Renal cortex interstitium (tissue), 11 donors: ENCODE results near the gene ATR. TPM values are rescaled to one million over a fixed set of nuclear protein-coding genes. Genes with fewer than 3 reads are reported as not detected.
A peak's percentile ranks its signal among the peaks of the same experiment; 100 is the strongest.
"Not testable (repeated sequence)": the region's sequence is repeated elsewhere in the genome, so short reads cannot be mapped to it uniquely, and the experiment has no call there.

Experiments
- DNase-seq, 11 donors: peaks; one replicate each; pipeline ENCODE4 v3.0.0-alpha.2; 2013; ENCODE audit warnings: low read depth in 9 of 11, low spot score in 4 of 11; ENCODE audit errors: extremely low read depth in 1 of 11
- polyA plus RNA-seq, 3 donors: library from polyadenylated mRNA; unstranded; fragments of 120-200 nt; gene quantifications; one replicate each; pipeline ENCODE4 v1.2.1, GENCODE V29; 2013; ENCODE audit not compliant: insufficient read length in 3 of 3

ATR gene
- polyA plus RNA-seq, 3 donors = 24.0 to 37.0 (median 31.2) TPM

DNA sequence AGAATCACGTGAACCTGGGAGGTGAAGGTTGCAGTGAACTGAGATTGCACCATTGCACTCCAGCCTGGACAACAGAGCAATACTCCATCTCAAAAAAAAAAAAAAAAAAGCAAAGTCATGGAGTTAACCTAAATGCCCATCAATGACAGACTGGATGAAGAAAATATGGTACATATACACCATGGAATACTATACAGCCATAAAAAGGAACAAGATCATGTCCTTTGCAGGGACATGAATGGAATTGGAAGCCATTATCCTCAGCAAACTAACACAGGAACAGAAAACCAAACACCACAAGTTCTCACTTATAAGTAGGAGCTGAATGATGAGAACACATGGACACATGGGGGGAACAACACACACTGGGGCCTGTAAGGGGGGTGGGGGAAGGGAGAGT is 26.0 kb downstream of the ATR start:
- DNase-seq = not testable (repeated sequence)

DNA sequence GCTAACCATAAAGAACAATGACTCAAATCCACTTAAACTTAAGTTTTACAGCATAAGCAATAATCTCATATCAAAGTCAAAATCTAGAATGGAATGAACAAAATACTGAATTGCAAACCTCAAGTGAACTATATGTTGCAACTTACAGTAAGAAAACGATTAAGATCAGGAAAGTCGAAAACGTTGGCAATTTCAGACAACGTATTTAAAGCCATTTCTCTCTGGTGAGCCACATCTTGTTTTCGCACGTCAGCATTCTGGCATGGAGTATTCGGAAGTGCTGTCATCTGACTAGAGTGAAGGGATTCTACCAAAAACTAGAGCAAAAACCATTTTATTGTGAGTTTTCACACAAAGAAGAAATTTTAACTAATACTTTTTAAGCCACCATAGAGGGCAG is 28.5 kb downstream of the ATR start:
- DNase-seq = no peak

DNA sequence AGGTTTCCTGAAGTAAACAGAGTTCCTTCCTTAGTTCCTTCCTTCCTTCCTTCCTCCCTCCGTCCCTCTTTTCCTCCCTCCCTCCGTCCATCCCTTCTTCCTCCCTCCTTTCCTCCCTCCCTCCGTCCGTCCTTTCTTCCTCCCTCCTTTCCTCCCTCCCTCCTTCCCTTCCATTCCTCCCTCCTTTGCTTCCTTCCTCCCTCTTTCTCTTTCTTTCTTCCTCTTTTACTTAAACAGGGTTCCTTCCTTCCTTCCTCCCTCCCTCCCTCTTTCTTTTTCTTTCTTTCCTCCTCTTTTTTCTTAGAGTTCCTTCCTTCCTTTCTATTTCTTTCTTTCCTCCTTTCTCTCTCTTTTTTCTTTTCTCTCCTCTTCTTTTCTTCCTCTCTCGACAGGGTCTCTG is 35.2 kb downstream of the ATR start:
- no peak for DNase-seq

DNA sequence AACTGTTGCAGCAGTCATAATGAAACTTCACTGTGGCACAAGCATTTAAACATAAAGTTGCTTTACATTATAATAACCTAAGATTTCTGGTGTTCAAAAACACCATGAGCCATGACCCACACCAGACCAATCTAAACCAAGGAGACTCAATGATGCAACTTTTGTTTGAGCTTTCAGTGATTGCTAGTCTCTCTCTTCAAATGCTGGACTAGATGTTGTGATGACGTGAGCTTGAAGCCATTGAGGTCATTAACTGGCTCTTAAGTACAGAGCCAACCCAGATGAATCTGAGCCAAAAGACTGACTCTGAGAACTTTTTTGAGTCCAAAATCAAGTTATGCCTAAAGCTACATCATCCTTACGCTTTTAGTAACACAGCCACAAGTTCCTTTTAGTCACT is 36.5 kb downstream of the ATR start:
- no peak for DNase-seq

DNA sequence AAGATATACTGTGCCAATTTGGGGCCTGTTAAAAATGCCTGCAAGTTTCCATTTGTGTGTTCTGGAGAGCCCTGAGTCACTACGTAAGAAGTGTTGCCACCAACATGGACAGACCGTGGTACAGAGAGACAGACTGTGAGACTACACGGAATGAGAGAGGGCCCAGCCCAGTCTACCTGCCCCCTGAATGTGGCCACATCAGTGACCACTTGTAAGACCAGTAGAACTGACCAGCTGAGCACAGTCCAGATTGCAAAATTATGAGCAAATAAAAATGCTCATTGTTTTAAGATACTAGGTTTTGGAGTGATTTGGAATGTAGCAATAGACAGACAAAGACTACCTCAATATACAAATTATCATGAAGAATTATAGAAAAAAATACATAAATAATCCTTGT is 42.0 kb downstream of the ATR start:
- DNase-seq = no peak

DNA sequence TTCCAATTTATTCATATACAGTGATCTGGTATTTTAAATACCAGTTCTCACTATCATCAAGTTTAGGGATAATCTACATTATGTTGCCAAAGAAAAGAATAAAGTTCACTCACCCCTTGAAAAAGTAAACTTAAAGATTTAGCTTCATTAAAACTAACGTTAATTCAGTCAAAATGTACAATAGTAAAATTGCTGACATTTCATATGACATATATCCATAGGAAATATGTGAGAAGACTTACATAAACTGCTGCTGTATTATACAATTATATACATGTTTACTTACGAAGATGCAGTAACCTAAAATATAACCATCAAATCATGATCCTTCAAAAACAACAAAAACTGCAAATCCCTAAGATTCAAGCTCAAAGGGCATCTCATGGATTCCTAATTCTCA is 44.0 kb downstream of the ATR start:
- DNase-seq = no peak

DNA sequence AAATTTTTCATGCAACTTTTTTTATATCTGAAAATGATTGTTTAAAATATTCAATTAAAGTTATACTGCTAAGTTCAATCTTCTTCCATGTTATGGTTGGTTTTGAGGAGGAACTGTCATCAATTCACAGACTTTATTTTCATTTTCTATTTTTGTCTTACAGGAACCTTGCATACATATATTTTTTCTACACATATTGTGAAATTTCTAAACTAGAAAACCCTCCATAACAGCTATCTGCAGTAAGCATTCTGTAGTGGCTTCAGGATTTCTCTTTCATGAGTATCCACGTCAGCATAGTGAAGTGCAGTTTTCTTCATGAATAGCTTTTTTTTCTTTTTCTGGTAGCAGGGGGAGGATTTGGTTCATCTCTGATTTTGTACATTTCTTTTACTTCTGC is 48.2 kb downstream of the ATR start:
- no peak for DNase-seq

DNA sequence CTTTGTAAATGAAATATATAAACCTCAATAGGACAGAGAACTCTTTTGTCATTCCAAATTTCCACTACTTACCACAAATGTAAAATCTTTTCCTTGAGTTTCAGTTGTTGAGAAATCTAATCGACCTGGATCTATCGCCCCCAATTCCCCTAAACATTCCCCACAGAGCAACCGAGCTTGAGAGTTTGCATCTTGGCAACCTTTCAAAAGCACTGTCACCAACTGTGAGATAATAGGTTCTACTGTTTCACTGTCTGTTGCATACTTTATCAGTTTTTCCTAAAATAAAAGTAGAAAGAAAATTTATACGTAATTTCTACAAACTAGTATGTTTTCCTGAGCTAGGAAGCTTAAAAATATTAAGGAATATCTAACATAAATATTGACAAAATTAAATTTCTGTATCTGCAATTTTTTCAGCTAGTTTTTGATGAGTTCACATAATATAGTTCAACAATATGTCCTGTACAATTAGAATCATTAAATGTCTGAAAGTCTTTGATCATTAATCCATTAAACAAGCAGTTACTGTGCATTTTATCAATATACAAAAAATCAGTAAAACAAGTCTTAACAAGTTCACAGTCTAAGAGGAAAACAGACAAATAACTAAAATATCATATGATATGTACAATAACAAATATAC is 54.5 kb downstream of the ATR start:
- no peak for DNase-seq

DNA sequence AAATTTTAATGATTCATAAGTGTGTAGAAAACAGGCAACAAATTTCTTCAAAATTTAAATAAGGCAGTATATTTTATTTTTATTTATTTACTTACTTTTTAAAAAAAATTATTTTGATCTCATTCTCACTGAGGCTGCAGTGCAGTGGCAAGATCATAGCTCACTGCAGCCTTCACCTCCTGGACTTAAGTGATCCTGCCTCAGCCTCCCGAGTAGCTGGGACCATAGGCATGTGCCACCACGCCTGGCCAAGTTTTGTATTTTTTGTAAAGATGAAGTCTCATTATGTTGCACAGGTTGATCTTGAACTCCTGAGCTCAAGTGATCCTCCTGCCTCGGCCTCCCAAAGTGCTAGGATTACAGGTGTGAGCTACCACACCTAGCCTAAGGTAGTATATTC is 69.5 kb downstream of the ATR start:
- no peak for DNase-seq

DNA sequence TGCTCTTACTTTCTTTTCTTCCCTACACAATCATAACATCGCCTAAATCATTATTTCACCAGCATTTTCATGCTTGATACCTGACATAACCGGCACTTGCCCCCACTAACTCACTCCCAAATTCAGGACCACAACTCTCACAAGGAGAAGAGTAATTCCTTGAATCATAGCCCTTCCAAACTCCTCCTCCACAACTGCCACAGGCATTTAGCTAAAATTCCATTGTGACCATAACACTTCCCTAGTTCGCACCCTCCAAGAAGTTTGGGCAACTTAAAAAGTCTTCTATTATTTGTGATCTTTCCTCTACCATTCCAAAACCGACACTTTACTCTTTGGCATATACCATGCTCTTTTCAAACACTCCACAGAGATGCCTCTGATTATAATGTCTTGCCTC is 71.3 kb downstream of the ATR start:
- no peak for DNase-seq

DNA sequence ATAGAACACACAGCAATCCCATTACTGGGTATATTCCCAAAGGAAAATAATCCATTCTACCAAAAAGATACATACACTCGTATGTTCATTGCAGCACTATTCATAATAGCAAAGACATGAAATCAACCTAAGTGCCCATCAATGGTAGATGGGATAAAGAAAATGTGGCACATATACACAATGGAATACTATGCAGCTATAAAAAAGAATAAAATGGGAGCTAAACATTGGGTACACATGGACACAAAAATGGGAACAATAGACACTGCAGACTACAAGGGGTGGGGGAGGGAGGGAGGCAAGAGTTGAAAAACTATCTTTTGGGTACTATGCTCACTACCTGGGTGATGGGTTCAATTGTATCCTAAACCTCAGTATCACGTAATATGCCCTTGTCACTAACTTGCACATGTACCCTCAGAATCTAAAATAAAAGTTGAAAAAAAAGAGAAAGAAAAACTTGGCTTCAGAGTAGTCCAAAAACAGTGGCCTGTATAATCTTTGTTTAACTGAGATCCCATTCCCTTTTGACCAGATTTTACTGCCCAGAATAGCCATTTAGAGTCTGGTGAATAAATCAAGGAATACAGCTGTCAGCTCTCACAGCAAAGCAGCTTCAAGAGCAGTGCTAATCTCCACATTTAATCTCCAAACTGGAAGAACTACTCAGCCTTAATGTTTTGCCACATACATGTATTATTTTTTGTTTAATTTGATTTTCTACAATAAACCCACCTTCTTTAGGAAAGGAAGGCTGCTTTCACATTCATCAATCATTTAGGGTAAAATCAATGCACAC is 76.1 kb downstream of the ATR start:
- DNase-seq = no peak

DNA sequence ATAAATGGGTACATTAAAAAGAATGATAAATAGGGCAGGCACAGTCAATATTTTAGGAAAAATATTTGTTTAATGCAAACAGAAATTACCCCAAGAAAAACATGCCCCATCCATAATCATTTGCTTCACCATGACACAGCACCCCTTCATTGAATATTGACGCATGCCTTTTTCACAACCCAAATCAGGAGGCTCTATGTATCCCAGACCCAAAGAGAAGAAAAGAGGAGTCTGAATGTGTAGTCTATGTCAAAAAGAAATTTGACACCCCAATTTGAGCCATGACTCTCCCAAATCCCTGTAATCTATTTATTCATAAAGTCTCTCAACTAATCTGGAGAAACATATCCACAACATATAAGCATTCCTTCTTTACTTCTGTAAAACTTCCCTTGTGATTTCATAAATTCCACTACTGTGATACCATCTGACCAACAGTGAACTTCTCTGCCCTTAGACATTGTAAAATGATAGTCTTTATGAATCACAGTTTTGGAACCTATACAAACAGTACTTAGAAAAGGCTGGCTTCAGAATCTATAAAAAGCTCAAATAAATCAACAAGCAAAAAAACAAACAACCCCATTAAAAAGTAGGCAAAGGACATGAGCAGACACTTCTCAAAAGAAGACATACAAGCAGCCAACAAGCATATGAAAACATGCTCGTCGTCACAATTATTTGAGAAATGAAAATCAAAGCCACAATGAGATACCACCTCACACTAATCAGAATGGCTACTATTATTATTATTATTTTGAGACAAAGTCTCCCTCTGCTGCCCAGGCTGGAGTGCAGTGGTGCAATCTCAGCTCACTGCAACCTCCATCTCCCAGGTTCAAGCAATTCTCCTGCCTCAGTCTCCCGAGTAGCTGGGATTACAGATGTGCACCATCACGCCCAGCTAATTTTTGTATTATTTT is 77.3 kb downstream of the ATR start:
- DNase-seq = peak in 1 of 11 donors; percentile 4

DNA sequence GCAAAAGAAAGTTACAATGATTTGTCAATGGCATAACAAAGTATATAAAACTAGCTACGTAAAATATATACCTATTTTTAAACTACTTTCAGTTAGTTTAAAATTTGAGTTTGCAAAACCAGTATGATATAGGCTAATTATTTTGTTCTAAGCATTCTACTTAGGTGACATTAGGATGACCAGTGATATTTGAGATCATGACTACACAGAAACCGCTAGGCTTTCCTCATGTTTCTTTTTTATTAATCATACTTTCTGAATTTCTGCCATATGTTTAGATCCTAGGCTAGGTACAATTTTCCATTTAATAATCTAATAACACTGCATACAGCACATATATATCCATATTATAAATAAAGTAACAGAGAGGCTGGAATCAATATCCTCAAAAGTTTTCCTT is 78.3 kb downstream of the ATR start:
- no peak for DNase-seq

DNA sequence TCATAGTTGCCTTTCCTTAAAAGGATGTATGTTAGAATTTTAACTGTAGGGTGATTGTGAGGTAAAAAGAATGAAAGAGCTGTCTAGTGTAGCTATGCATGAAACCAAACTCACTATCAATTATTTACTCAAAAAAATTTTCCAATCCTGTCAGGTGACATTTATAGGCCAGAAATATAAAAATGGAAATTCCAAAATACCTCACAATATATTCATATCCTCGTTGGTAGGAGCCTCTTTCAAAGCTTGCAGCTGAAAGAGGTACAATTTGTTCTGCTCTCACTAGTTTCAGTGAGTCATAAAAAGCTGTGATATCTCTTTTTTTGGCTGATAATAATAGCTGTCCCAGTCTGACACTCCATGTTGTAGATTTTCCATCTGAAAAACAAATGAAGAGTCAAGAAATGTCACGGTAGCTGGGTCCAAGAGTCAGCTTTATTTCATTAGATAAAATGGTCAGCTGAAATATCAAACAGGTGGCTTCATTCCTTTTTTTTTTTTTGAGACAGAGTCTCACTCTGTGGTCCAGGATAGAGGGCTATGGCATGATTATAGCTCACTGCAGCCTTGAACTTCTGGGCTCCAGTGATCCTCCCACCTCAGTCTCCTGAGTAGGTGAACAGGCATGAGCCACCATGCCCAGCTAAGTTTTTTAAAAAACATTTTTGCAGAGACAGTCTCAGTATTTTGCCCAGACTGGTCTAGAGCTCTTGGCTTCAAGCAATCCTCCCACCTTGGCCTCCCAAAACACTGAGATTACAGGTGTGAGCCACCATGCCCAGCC is 79.9 kb downstream of the ATR start:
- DNase-seq = no peak

DNA sequence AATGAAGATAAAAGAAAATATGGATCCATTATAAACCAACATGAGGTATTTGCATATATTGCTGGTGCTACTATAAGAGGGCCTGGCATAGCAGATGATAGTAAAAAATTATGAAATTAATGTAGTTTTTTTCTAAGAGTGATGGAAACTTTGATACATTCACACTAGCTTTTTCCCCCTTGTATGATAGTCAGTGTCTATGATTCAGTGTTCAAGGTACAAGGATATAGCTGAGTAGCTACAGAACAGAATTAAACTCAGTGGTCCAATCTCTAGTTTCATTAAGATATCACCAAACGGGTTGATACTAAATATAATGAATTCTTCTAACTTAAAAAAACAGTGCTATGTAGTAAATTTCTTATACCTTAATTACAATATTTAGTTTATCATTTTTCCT is 80.8 kb downstream of the ATR start:
- no peak for DNase-seq

DNA sequence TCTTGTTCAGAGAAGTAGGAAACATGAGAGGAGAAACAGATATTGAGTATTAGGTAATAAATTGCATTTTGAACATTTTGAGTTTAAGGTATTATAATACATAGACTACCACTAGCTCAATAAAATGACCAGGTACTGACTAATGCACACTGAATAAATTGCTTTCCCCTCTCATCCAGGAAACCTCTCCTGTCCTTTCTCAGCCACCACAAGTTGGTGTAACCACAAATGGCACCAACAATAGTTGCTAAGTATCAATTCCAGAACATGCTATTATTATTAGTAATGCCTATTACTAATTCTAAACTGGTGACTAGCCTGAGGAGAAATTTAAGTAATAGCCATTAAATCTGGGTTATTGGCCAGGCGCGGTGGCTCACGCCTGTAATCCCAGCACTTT is 83.4 kb downstream of the ATR start:
- no peak for DNase-seq

DNA sequence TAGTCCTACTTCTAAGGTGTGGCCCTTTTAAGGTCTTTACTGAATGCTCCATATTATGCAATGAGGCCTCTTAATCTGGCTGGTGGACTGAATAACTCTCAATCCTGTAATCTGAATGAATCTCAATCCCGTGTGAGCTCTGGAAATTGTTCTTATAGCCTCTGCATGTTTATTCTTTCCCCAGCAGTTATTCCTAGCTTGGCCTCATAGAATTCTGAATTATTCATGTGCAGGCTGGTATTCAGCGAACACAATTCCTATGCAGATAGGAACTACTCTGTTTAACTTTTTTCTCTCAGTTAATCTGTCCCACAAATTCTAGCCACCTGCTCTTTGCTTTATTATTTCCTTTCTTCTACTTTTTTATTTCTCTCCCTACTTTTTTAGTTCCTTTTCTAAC is 86.3 kb downstream of the ATR start:
- no peak for DNase-seq

DNA sequence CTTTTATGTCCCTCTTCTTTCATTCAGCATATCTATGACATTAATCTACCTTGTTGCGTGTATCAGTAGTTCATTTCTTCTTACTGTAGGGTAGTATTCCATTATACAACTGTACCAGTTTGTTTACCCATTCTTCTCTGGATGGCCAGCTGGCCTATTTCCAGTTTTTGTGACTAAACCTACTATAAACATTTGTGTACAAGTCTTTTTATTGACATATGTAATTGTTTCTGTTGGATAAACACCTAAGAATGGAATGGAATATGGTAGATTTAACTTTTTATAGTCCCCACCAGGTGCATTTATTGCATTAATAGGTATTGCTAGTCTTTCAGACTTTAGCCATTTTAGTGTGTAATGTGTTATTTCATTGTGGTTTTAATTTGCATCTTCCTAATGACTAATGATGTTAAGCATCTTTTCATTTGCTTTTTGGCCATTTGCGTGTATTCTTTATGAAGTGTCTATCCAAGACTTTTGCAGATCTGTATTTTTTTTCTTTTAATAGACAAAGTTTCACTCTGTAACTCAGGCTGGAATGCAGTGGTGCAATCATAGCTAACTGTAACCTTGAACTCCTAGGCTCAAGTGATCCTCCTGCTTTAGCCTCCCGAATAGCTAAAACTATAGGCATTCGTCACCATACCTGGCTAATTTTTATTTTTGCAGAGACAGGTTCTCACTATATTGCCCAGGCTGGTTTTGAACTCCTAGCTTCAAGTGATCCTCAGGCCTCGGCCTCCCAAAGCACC is 88.8 kb downstream of the ATR start:
- DNase-seq = no peak
